Stimulated activated CD8-positive, alpha-beta memory T cell treated with anti-CD3 and anti-CD28 coated beads, Interleukin-15, amount 100 ng/mL, for 24 hours (primary cell): ENCODE data around the gene ATP7B.
A peak's percentile ranks its signal among the peaks of the same experiment; 100 is the strongest.
"Not testable (repeated sequence)": the region's sequence is repeated elsewhere in the genome, so short reads cannot be mapped to it uniquely, and the experiment has no call there.

Experiments
- DNase-seq: peaks from one replicate; pipeline ENCODE4 v3.0.0-alpha.2; 2020; ENCODE audit warnings: low read depth

Gene ATP7B

DNA sequence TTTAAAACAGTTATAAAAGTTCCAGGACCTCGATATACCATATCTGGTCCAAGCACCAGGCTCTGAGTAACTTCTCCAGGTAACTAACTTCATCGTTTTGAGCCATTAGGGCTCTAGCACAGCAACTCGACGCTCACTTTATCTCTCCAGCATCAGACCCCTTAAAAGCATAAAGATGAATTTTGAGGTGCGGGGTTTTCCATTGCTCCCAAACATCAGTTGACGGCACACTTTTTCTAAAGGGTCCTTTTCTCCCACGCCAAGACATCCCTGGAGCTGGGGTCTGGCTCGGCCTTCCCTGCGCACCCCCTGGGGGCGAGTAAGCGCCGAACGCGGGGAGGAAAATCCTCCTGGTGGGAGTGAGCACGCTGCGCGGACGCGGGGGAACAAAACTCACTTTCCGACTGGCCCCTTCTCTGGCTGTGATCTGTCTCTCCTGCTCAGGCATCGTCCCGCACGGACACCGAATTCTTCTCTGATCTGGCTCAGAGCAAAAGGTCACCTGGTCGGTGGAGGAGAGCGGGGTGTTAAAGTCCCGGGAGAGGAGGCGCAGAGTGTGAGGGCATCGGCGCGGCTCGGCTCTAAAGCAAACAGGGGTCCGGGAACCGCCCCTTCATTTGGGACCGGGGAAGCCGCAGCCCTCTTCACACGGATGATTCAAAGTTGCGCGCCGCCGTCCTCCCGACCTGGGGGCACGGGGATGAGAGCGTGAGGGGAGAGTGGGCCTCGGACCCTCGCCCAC lies at the start of gene ATP7B:
Gene ATP7B (minus strand): TSS at position 561 of the 742 bp plus-strand sequence. CDS start 113 bp downstream, at position 448.
- DNase-seq: peak; percentile 2

DNA sequence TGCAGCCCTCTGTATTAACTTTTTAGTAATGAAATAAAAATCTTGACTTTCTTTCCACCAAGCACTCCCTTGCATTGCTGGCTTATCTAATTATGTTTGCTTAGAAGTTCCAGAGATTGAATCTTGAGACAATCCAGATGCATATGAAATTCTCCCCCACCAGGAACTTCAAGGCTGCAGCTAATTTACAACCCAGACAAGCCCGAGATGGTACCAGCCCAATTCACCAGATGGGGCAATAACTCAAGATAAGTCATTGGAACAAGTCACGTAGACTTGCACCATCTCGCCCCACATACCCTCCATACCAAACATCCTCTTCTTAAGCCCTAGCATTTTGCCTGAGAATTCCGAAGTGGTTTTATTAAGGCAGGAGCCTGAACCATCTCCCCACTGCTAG lies 42.2 kb upstream of the ATP7B start:
- no peak for DNase-seq

DNA sequence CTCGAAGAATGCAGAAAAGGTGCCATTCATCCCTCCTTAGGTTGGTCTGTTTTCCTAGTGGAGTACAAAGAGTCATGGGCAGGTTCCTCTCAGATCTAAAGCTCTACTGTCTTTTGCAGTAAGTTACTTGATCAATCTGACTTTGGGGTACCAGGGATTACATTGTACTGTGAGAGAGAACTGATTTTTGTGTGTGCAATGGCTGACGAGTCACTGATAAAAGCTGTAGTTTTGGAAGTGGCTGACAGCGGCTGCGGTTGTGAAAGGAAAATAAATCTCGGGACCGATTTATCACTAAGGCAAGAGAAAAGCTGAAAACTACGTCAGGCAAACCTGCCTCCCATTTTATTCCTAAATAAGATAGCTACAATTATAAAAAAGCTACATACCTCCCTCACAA lies 40.1 kb upstream of the ATP7B start:
- DNase-seq: no peak

DNA sequence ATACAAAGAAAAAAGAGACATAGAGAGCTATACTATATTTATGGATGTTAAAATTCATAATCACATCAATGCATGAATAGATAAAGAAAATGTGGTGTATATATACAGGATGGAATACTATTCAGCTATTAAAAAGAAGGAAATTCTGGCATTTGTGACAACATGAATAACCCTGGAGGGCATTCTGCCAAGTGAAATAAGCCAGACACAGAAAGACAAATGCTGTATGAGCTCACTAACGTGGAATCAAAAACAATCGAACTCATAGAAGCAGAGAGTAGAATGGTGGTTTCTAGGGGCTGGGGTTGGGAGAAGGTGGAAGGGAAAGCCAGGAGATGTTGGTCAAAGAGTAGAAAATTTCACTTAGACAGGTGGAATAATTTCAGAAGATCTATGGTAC lies 37.3 kb upstream of the ATP7B start:
- no peak for DNase-seq

DNA sequence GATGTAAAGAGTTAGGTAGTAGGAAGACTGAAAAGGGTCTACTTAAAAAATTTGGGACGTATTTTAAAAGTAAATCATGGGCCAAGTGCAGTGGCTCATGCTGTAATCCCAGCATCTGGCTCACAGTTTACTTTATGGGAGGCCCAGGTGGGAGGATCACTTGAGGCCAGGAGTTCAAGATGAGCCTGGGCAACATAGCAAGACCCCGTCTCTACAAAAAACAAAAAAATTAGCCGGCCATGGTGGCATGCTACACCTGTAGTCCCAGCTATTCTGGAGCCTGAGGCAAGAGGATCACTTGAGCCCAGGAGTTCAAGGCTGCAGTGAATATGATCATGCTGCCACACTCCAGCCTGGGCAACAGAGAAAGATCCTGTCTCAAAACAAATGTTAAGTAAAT lies 36.2 kb upstream of the ATP7B start:
- no peak for DNase-seq

DNA sequence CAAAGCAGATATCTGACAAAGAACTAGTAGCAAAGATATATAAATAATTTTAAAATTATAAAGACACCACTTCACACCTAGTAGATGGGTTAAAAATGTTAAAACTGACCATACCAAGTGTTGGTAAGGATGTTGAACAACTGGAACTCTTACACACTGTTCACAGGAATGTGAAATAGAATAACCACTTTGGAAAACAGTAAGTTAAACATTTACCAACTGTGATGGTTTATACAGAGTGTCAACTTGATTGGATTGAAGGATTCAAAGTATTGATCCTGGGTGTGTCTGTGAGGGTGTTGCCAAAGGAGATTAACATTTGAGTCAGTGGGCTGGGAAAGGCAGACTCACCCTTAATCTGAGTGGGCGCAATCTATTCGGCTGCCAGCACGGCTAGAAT lies 32.4 kb upstream of the ATP7B start:
- no peak for DNase-seq

DNA sequence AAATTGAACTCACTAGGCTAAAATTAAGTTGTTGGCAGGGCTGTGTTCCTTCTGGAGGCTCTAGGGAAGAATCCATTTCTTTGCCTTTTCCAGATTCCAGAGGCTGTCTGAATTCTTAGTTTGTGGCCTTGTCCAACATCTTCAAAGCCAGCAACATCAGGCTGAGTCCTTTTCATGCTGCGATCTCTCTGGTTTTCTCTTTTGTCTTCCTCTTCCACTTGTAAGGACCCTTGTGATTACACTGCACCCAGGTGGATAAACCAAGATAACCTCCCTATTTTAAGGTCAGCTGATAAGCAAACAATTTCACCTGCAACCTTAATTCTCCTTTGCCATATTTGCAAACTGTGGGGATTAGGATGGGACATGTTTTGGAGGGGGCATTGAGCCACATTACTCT lies 24.8 kb upstream of the ATP7B start:
- DNase-seq: no peak

DNA sequence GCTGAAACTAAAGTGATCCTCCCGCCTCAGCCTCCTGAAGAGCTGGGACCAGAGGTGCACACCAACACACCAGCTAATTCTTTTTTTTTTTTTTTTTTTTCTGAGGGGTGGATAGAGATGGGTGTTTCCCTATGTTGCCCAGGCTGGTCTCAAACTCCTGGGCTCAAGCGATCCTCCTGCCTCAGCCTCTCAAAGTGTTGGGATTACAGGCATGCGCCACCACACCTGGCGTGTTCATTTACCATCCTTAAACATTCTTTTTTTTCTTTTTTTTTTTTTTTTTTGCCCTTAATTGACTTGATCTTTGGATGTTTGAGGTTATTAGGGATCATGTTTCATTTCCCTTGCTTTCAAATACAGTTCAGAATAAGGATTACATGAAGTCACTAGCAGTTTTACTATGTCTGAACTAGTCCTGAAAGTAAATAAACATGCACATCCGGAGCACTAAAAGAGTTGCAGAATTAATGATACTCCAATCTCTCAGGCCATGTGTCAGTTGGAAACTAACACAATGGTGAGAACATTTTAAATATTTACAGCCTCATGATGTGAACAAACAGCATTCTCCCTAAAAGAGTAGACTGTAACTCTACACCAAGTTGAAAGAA lies 23.5 kb upstream of the ATP7B start:
- no peak for DNase-seq

DNA sequence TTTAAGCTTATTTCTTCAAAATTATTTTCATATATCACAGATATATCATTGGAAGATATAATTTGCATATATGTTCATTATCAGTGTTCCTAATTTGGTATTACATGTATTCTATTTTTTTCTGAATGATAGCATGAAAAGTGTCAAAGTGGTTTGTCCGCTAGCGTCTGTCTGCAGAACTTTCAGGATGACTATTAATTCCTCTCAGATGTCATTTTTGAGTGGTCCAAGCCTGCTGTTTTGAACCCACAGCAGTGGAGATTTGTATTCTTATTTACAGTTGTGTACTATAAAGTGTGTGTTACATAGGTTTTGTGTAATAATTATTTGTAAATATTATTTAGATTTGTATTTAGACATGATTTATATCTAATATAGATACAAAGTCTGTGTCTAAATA lies 21.8 kb upstream of the ATP7B start:
- DNase-seq: no peak

DNA sequence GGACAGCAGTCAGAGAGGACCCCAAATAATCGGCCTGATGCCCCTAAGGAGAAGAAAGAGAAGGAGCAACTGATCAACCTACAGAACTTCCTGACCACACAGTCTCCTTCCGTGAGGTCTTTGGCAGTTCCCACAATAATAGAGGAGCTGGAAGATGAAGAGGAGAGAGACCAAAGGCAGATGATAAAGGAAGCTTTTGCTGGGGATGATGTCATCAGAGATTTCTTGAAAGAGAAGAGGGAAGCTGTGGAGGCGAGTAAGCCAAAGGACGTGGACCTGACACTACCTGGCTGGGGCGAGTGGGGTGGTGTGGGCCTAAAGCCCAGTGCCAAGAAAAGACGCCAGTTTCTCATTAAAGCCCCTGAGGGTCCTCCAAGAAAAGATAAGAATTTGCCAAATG lies 19.2 kb upstream of the ATP7B start:
- DNase-seq: not testable (repeated sequence)

DNA sequence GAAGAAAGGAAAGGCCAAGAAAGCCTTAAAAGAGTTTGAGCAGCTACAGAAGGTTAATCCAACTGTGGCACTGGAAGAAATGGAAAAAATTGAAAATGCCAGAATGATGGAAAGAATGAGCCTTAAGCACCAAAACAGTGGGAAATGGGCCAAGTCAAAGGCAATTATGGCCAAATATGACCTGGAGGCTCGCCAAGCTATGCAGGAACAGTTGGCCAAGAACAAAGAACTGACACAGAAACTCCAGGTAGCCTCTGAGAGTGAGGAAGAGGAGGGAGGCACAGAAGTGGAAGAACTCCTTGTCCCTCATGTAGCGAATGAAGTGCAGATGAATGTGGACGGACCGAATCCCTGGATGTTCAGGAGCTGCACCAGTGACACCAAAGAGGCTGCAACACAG lies 18.3 kb upstream of the ATP7B start:
- DNase-seq: no peak

DNA sequence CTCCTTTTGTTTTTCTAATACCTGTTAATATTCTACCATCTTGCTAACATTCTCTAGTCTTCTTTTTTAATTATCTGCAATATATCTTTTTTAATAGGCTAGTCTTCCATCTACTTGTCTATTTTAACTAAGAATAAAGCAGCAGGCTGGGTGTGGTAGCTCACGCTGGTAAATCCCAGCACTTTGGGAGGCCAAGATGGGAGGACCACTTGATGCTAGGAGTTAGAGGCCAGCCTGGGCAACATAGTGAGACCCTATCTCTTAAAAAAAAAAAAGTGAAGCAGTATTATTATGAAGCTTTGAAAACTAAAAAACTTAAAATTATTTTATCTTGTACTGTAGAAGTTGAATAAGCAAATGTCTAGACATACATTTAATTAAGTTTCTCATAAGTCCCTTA lies 16.6 kb upstream of the ATP7B start:
- no peak for DNase-seq

DNA sequence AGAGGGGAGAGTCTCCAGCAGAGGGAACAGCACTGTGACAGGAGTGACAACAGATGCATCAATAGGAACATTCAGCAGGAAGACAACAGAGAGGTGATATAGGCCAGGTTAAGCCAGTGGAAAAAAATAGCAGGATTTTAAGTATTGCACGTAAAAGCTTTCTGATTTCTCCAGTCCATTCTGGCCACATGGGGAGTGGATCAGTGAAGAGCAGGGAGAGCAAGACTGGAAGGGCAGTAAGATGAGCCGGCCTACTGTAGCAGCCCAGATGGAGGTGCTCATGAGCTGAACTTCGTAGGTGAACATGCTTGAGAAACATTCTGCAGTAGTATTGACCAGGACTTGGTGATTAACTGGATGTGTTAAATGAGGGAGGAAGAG lies 15.0 kb upstream of the ATP7B start:
- DNase-seq: no peak

DNA sequence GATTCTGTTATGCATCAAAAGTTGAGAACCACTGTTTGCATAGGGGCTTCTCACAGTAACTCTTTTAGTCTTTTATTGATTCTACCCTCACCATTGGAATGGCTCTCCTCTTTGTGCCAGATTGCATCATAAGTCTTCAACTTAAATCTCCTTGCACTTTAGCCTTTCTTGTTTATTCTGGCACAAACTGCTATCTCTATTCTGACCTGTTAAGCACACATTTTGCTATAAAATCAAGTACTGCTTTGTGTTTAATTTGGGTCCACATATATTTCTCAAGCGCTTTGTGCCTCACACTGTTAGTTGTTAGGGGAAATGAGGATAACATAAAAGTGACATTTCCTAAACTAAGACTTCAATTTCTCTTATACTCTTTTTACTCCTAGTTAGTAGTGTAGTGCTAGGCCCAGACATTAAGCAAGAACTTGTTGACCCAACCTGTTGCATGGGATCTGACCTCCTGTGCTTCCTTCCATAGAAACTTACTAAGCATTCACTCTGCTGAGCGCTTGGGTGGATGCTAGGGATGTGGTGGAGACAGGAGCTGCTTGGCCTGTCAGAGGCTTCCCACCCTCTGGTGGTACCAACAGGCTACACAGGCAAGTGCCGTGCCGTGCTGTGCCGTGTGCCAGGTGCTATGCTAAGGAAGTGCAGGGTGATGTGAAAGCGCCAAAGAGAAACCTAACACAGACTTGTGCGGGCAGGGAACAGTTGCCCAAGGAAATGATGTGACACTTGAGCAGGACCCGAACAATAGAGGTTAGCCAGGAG lies 14.4 kb upstream of the ATP7B start:
- DNase-seq: no peak

DNA sequence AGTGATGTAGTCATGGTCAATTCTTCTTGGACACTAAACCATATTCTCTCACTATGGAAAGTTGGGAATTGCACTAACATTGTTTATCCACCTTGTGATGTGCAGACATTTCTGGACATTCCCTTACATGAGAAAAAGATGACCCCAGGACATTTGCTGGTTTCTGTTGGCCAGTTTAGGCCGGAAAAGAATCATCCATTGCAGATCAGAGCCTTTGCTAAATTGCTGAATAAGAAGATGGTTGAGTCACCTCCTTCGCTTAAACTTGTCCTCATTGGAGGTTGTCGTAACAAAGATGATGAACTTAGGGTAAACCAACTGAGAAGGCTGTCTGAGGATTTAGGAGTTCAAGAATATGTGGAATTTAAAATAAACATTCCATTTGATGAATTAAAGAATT lies 13.2 kb upstream of the ATP7B start, which contains the start of gene UTP14C:
Gene UTP14C (plus strand): TSS at position 211 of the 400 bp plus-strand sequence. CDS start 4,114 bp downstream, outside the sequence.
- DNase-seq: no peak

DNA sequence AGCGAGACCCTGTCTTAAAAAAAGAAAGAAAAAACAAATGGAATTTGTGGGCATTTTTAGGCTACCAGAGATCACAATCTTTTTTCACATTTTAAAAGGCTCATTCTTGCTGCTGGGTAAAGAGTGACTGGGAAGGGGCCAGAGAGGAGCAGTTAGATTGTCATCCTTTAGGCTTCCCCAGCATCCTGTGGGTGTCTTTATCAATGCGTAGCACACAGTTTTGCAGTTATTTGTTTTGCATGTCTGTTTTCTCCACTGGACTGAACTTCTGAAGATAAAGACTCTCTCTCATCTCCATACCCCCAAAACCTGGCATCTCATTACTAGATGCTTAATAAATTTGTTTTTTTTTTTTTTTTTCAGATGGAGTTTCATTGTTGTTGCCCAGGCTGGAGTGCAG lies 11.1 kb upstream of the ATP7B start:
- no peak for DNase-seq

DNA sequence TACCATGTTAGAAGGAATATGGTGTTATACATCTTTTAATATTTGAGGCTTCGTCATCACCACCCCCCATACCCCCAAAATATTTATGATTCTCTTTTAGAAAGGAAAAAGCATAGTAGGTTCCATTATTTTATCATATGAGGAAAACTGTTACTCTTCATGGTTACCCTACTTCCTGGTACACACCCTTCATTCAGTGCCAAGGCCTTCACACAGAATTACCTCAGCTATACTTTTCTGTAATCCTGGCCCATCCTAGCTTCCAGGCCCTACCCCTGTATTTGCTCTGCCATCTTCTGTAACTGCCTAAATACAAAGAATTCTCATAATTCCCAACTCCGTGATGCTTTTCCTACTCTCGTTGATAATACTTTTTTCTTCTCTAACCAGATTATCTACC lies 8.9 kb upstream of the ATP7B start:
- DNase-seq: no peak

DNA sequence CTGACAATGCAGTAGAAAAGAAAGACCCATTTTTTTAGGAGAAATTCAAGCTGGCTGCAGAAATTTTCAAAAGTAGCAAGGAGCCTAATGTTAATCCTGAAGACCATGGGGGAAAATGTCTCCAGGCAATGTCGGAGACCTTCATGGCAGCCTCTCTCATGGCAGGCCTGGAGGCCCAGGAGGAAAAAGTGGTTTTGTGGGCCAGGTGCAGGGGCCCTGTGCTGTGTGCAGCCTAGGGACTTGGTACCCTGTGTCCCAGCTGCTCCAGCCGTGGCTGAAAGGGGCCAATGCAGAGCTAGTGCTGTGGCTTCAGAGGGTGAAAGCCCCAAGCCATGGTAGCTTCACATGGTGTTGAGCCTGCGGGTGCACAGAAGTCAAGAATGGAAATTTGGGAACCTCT lies 5.0 kb upstream of the ATP7B start:
- DNase-seq: no peak

DNA sequence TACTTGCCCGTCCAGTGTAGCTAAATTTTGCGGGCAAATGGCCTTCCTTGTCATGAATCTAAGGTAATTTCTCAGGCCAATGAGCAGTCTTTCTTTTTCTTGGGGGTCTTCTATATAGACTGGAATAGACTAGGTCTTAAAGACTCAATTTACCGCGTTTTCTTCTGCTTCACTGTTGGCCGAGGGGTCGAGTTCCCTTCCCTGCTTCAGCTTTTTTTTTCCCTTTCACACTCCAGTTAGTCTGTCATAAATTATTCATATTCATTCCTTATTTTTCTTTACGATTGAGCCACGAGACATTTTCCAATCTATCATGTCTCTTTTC lies 1.2 kb upstream of the ATP7B start:
- no peak for DNase-seq

DNA sequence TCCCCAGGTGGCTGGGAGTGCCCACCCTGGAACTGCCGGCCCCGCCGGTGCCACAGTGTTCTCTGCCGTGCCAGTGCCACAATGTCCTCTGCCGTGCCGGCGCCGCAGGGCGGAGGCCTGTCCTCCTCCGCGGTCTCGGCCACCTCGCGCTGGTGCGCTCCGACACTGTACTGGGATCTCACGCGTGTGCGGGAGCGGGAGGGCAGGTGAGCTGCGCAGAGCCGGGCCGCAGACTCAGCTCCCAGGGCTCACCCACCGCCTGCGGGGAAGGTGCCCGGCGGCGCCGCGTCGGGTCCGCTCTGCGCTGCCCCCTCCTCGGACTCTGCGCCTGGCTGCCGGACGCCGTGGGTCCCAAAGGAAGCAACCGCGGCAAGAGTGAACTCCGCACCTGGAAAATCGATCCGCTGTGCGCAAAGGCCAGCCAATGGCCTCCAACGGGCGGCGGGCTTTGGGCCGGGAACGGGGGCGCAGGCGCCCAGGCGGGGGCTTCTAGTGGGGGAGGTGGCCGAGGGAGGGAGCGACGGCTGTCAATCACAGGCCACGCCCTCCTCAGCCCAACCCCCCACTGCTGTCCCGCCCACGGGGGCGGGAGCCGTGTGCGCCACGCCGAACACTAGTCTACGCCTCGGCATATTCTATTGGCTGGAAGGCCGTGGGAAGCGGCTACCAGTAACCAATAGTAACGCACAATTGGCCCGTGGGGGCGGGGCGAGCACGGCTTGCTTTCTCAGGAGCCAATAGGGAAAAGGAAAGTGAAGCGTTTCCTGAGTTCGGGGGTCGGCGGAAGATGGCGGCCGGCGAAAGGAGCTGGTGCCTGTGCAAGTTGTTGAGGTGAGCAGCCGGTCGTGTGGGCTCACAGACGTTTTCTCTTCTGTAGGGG lies 622 bp upstream of the ATP7B start, which contains the start of gene ALG11:
Gene ALG11 (plus strand): TSS at position 767 of the 880 bp plus-strand sequence. CDS start 21 bp downstream, at position 788.
- peak; percentile 98 for DNase-seq

DNA sequence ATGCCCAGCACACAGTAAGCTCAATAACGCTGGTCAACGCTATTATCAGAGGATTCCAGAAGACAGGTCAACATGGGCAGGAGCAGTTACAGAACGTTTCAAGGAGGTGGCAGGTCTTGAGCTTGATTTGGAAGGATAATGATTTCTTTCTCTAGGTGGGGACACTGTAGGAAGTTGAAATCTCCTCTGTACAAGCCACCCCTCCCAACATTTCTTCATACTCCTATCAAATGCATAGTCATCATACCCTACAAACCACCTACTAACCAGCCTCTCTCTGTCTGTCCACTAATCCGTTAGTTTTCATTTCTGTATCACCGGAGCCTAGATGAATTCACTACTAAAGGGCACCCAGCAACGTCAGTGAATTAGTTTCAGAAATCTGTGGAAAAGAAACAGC lies 1.3 kb downstream of the ATP7B start:
- DNase-seq: no peak
